CD14-positive monocyte (primary cell): Measurements from ENCODE around the gene SEZ6L. TPM values are rescaled to one million over a fixed set of nuclear protein-coding genes. Genes with fewer than 3 reads are reported as not detected.
A peak's percentile ranks its signal among the peaks of the same experiment; 100 is the strongest.

Experiments used
- DNase-seq, 3 donors: peaks; one replicate each; pipeline ENCODE4 v3.0.0-alpha.2; 2011 to 2022
- H2AFZ ChIP-seq: 2 replicates; pipeline ENCODE4 v1.6.0; 2012; ENCODE audit warnings: mild to moderate bottlenecking, low read depth, low read length, inconsistent platforms; ENCODE audit not compliant: insufficient read depth, poor library complexity, severe bottlenecking
- H3K27ac ChIP-seq, 2 donors: 1 replicate in 1 of 2; 2 replicates in 1 of 2; pipeline ENCODE4 v1.5.1; 2012 to 2013; ENCODE audit warnings: low read length in 2 of 2, control low read depth in 1 of 2, inconsistent platforms in 1 of 2, low read depth in 1 of 2, mild to moderate bottlenecking in 1 of 2
- H3K27me3 ChIP-seq, 2 donors: one replicate each; pipeline versions ENCODE4 v1.6.0 to v1.6.1; 2011 to 2013; ENCODE audit warnings: low read length in 2 of 2; ENCODE audit not compliant: control insufficient read depth in 2 of 2, insufficient read depth in 2 of 2
- H3K36me3 ChIP-seq, 2 donors: replicated peaks in 1 of 2; 1 replicate in 1 of 2; 2 replicates in 1 of 2; pipeline versions ENCODE4 v1.5.1 to v1.6.1; 2012 to 2013; ENCODE audit warnings: low read length in 2 of 2, control low read depth in 1 of 2, inconsistent platforms in 1 of 2, mild to moderate bottlenecking in 1 of 2; ENCODE audit not compliant: insufficient read depth in 2 of 2, control insufficient read depth in 1 of 2
- H3K4me1 ChIP-seq, 2 donors: 1 replicate in 1 of 2; 2 replicates in 1 of 2; pipeline versions ENCODE4 v1.5.1 to v1.6.1; 2012 to 2013; ENCODE audit warnings: low read length in 2 of 2, control low read depth in 1 of 2, inconsistent platforms in 1 of 2, mild to moderate bottlenecking in 1 of 2, moderate library complexity in 1 of 2; ENCODE audit not compliant: insufficient read depth in 2 of 2, control insufficient read depth in 1 of 2
- H3K4me2 ChIP-seq: replicated peaks from 2 replicates; pipeline ENCODE3; 2012; ENCODE audit warnings: low read length, moderate library complexity, mild to moderate bottlenecking; ENCODE audit not compliant: poor library complexity, severe bottlenecking; ENCODE audit errors: extremely low read depth
- H3K4me3 ChIP-seq, 3 experiments: fragments of 200-600 bp in 1 of 3; sonication (generic) in 1 of 3; replicated peaks in 1 of 3; 1 replicate in 2 of 3; 2 replicates in 1 of 3; pipeline ENCODE4 v1.5.1; 2011 to 2013; ENCODE audit warnings: low read length in 3 of 3, mild to moderate bottlenecking in 3 of 3, control low read depth in 2 of 3, low read depth in 2 of 3, inconsistent platforms in 1 of 3, moderate library complexity in 1 of 3
- H3K79me2 ChIP-seq: 2 replicates; pipeline ENCODE4 v1.6.0; 2012; ENCODE audit warnings: mild to moderate bottlenecking, control low read depth, inconsistent platforms, low read length, moderate library complexity; ENCODE audit not compliant: insufficient read depth
- H3K9ac ChIP-seq: 2 replicates; pipeline ENCODE4 v1.6.0; 2017; ENCODE audit warnings: low read length, mild to moderate bottlenecking; ENCODE audit not compliant: insufficient read depth, poor library complexity, severe bottlenecking
- H3K9me3 ChIP-seq, 2 donors: replicated peaks in 1 of 2; 1 replicate in 1 of 2; 2 replicates in 1 of 2; pipeline versions ENCODE4 v1.5.1 to v1.6.1; 2012 to 2013; ENCODE audit warnings: low read length in 2 of 2, control low read depth in 1 of 2; ENCODE audit not compliant: control insufficient read depth in 1 of 2, insufficient read depth in 1 of 2
- H4K20me1 ChIP-seq: 2 replicates; pipeline ENCODE4 v1.6.0; 2012; ENCODE audit warnings: mild to moderate bottlenecking, low read length, control low read depth, moderate library complexity; ENCODE audit not compliant: insufficient read depth
- H3K27ac Mint-ChIP-seq, 7 donors: one replicate each; pipeline ENCODE4 v1.8.0; 2020; ENCODE audit warnings: mild to moderate bottlenecking in 7 of 7, mixed read lengths in 7 of 7, moderate library complexity in 6 of 7, inconsistent platforms in 2 of 7
- H3K27me3 Mint-ChIP-seq, 3 donors: one replicate each; pipeline ENCODE4 v1.8.0; 2021 to 2022; ENCODE audit warnings: low read depth in 3 of 3, mild to moderate bottlenecking in 3 of 3, mixed read lengths in 3 of 3, moderate library complexity in 3 of 3, inconsistent platforms in 1 of 3
- H3K36me3 Mint-ChIP-seq, 2 donors: one replicate each; pipeline ENCODE4 v1.8.0; 2020; ENCODE audit warnings: mixed read lengths in 2 of 2, inconsistent platforms in 1 of 2, mild to moderate bottlenecking in 1 of 2
- H3K4me1 Mint-ChIP-seq: one replicate; pipeline ENCODE4 v1.8.0; 2020; ENCODE audit warnings: mild to moderate bottlenecking, mixed read lengths
- H3K4me3 Mint-ChIP-seq, 2 donors: one replicate each; pipeline ENCODE4 v1.8.0; 2020; ENCODE audit warnings: mild to moderate bottlenecking in 2 of 2, mixed read lengths in 2 of 2, moderate library complexity in 1 of 2
- H3K9me3 Mint-ChIP-seq, 7 donors: one replicate each; pipeline ENCODE4 v1.8.0; 2020 to 2022; ENCODE audit warnings: mixed read lengths in 7 of 7, mild to moderate bottlenecking in 6 of 7, moderate library complexity in 6 of 7, inconsistent platforms in 2 of 7
- CTCF ChIP-seq: fragments of 200-600 bp; IDR thresholded peaks from one replicate; pipeline ENCODE4 v1.8.0; 2022; ENCODE audit warnings: antibody characterized with exemption, mild to moderate bottlenecking
- WGBS: methylation state at CpG from one replicate; pipeline ENCODE4 v1.1.5; 2013; ENCODE audit warnings: missing lambda C conversion rate; ENCODE audit not compliant: insufficient coverage; 5-methylcytosine and 5-hydroxymethylcytosine counted together
- intact Hi-C, 2 donors: fragments of 100-400 bp; cut with micrococcal nuclease; formaldehyde crosslinking; loops; one replicate each; pipeline versions ENCODE4 v1.15.0 to v1.15.1; 2023
- polyA plus RNA-seq, 3 donors: library from polyadenylated mRNA; depleted of rRNA in 1 of 3; unstranded in 2 of 3; stranded (reverse) in 1 of 3; fragments of 300-500 nt in 2 of 3; fragments of >200 nt in 1 of 3; fragmentation: Illumina TruSeq in 2 of 3; gene quantifications; 1 replicate in 2 of 3; 2 replicates in 1 of 3; pipeline ENCODE4 v1.2.3, GENCODE V29; 2012 to 2021

SEZ6L gene
- polyA plus RNA-seq, 3 donors, result 0.43 to 2.8 (median 0.71) TPM

- Histone ChIP-seq H4K20me1 (peaks cover 6% of the 10 kb centered on the region), H3K4me3 (no peak overlapping the region), H3K4me2 (no peak overlapping the region), H3K79me2 (peaks cover 40% of the 10 kb centered on the region), H3K4me1 (peaks cover 71 to 79% of the 10 kb centered on the region in 2 donors), H3K27me3 (no peaks in the 10 kb centered on the region), H3K36me3 (peaks cover 5 to 14% of the 10 kb centered on the region in 2 donors), H3K9me3 (no peaks in the 10 kb centered on the region), H2AFZ (no peak overlapping the region), H3K27ac (no peak overlapping the region), H3K9ac (no peak overlapping the region)
- TF ChIP-seq CTCF, result no peak
- peak in 2 of 3 donors; percentile 12 to 46 for DNase-seq
- Mint-ChIP-seq H3K27ac (peak overlapping the region in 3 of 7 donors; percentile 67 to 76 (median 73)), H3K9me3 (peaks cover 0 to 2% (median 0%) of the 10 kb centered on the region in 7 donors), H3K27me3 (peaks cover 0 to 3% (median 0%) of the 10 kb centered on the region in 3 donors), H3K4me1 (peaks cover 78% of the 10 kb centered on the region), H3K36me3 (peaks cover 21 to 23% of the 10 kb centered on the region in 2 donors), H3K4me3 (peak overlapping the region in 1 of 2 donors; percentile 89)
- 94% methylated on average over 7 of the region's 13 CpGs for WGBS
- intact Hi-C loops, result loop anchor here in 1 of 2 donors (5.0 kb wide), 1 partner anchor 51 kb away; the partner anchor contains the start of genes HPS4 and SRRD
Measured at GRCh38 chr22:26431261-26431995, 262.2 kb downstream of the SEZ6L start.

GRCh38 chr22:26432619-26433311 lies 263.5 kb downstream of the SEZ6L start:
- TF ChIP-seq CTCF, result no peak
- peaks cover 52% of the 10 kb centered on the region for H3K79me2 ChIP-seq
- Mint-ChIP-seq H3K4me3 (peak overlapping the region in 1 of 2 donors; percentile 45), H3K36me3 (peaks cover 35% of the 10 kb centered on the region in 2 donors), H3K27ac (peak overlapping the region; percentile 60 to 91 (median 84)), H3K27me3 (peaks cover 0 to 2% (median 0%) of the 10 kb centered on the region in 3 donors), H3K9me3 (peaks cover 0 to 2% (median 0%) of the 10 kb centered on the region in 7 donors), H3K4me1 (peaks cover 80% of the 10 kb centered on the region)
- H3K27me3 ChIP-seq, result no peaks in the 10 kb centered on the region
- peak overlapping the region; percentile 22 to 65 for H3K27ac ChIP-seq
- peak; percentile 71 to 77 (median 72) for DNase-seq
- intact Hi-C loops, result loop anchor here in 1 of 2 donors (5.0 kb wide), 1 partner anchor 50 kb away; the partner anchor contains the start of genes HPS4 and SRRD
- H3K4me1 ChIP-seq, result peaks cover 67 to 79% of the 10 kb centered on the region in 2 donors
- no peak overlapping the region for H2AFZ ChIP-seq
- no peak overlapping the region for H3K9ac ChIP-seq
- peak overlapping the region; percentile 39 for H3K4me2 ChIP-seq
- 57% methylated on average over 1 of the region's 3 CpGs for WGBS
- H3K4me3 ChIP-seq, result peak overlapping the region in 1 of 3 experiments; percentile 31
- H3K36me3 ChIP-seq, result peaks cover 5 to 28% of the 10 kb centered on the region in 2 donors
- peaks cover 13% of the 10 kb centered on the region for H4K20me1 ChIP-seq
- no peaks in the 10 kb centered on the region for H3K9me3 ChIP-seq
